GM21717 (cell line): ENCODE results near the gene DCBLD2.

Experiments
- ATAC-seq: cut with Tn5 transposase; IDR thresholded peaks from one replicate; pipeline ENCODE4 v1.9.1; 2021; ENCODE audit warnings: mild to moderate bottlenecking, moderate library complexity; ENCODE audit not compliant: unreplicated experiment

Gene DCBLD2, protein sequence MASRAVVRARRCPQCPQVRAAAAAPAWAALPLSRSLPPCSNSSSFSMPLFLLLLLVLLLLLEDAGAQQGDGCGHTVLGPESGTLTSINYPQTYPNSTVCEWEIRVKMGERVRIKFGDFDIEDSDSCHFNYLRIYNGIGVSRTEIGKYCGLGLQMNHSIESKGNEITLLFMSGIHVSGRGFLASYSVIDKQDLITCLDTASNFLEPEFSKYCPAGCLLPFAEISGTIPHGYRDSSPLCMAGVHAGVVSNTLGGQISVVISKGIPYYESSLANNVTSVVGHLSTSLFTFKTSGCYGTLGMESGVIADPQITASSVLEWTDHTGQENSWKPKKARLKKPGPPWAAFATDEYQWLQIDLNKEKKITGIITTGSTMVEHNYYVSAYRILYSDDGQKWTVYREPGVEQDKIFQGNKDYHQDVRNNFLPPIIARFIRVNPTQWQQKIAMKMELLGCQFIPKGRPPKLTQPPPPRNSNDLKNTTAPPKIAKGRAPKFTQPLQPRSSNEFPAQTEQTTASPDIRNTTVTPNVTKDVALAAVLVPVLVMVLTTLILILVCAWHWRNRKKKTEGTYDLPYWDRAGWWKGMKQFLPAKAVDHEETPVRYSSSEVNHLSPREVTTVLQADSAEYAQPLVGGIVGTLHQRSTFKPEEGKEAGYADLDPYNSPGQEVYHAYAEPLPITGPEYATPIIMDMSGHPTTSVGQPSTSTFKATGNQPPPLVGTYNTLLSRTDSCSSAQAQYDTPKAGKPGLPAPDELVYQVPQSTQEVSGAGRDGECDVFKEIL

DNA sequence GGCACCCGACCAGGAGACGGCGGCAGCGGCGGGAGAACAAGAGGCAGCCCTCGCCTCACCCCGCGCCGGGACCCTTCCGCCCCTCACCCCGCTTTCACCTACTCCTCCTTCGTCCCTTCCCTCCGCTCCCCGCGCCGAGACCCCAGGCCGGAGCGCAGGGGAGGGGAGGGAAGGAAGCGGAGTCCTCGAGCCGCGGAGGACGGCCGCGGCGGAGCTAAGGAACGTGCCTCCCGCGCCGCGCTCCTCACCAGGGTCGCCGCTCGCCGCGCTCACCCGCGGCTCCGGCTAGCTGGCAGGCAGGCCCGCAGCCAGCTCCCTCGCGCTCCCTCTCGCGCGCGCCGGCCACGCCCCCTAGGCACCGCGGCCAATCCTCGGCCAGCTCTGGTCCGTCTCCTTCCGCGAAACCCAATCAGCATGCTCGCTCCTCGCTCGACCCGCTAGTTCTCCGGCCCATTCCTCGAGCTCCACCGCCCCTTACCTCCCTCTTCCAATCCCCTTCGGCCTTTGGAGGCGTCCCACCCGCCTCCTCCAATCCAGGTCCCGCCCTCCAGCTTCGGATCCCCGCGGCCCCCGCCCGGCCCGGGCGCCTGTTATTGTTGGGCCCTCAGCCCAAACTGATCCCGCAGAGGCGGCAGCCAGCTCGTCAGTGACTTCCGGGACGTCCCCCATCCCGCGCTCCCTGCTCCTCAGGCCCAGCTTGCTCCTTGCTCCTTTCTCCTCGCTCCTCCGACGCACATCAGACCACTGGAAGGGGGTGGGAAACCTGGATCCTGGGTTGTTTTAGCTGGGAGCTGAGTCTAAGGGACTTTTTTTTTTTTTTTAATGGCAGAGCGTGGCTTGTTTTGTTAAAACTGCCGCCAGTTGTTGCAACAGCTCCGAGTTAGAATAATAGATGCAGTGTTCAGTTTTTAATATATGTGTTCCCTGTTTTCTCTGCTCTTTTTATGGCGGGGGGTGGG is at the start of gene DCBLD2:
Gene DCBLD2 (minus strand): TSS at position 304 of the 959 bp plus-strand sequence. CDS start 369 bp downstream, outside the sequence.
- ATAC-seq = peak; percentile 100

DNA sequence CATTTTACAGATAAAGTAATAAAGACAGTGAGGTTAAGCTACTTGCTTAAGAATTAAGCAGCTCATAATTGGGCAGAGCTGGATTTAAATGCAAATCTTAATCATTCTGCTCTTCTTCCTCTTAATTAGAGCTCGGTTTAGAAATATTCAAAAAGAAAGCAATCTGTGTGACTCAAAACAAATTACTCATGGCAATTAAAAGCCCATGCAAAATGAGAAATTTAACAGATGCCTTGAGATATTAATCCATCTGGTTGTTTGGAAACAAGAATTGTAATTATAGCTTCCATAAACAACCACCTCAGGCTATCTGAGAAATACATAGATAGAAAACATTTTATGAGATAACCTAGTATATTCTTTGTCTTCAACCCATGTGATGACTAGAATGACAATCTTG is 44.2 kb upstream of the DCBLD2 start:
- ATAC-seq = no peak

DNA sequence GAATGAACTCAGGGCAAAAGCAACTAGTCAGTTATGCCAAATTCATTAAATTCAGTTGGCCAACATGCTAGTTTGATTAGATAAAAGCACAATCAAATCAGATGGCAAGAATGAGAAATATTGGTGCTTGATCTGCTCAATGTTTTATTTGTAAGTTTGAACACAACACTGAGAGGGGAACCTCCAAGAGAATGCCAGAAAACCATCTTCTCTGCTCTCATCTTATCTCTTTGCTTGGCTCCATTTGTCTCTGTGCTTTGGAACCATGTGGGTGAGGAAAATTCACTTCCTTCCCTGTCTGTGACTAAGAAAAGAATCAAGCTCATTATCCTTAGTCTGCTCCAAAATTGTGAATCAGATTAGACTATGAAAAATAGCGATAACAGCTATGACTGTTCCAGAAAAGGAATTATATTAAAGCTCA is 43.6 kb upstream of the DCBLD2 start:
- ATAC-seq = no peak

DNA sequence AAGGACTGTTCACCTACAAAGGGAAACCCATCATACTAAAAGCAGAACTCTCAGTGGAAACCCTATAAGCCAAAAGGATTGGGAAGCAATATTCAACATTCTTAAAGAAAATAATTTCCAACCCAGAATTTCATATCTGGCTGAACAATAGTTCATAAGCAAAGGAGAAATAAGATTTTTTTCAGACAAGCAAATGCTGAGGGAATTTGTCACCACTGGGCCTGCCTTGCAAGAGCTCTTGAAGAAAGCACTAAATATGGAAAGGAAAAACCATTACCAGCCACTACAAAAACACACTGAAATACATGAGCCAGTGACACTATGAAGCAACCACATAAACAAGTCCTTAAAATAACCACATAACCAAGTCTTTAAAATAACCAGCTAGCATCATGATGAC is 28.9 kb upstream of the DCBLD2 start:
- no peak for ATAC-seq

DNA sequence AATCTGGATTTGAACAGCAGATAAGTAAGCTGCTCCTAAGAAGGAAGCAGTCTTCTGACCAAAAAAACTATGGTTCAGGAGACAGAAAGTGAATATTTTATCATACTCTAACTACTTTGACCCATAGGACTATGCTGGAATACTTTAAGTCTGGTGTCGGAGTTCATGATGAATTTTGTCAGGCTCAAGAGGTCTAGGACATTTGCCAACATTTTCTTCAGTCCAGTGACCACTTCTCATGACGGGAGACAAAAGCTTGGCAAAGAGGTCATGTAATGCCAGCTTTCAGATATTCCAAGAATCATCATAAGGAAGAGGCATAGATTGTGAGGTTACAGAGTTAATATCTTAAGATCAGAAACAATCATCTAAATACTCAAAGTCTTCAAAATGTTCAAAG is 20.5 kb upstream of the DCBLD2 start:
- ATAC-seq = no peak

DNA sequence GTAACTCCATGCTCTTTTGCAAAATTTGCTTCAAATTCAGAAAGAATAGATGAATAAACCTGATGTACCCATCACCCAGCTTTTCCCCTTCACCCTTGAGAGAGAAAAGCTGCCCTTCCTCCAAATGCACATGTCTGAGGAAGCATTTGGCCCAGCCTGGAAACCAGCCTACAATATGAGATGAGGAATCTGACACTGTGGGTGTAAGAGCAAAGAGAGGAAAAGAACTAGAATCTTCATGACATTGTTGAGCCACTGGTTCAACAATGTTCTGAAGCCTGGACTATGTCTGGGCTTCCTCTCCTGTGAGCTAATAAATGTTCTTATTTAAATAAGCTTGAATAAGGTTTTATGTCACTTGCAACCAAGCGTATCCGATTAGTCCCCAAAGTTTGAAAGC is 18.7 kb upstream of the DCBLD2 start:
- no peak for ATAC-seq

DNA sequence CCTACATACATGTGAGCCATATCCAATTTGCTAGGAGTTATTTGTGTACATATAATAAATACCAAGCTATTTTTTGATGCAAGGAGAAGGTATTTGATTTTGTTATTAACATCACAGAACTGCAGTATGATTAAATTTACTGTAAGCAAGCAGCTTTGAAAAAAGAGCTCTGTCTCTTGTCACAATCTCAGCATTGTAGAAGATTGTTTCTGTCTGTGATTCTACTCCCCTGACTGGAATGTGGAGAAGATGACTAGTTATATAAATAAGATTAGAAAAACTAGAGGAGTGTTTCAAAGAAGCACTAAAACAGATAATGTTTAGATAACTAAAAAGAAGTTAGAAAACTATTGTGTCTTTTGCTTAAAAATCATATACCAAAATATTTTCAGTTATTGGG is 17.1 kb upstream of the DCBLD2 start:
- no peak for ATAC-seq

DNA sequence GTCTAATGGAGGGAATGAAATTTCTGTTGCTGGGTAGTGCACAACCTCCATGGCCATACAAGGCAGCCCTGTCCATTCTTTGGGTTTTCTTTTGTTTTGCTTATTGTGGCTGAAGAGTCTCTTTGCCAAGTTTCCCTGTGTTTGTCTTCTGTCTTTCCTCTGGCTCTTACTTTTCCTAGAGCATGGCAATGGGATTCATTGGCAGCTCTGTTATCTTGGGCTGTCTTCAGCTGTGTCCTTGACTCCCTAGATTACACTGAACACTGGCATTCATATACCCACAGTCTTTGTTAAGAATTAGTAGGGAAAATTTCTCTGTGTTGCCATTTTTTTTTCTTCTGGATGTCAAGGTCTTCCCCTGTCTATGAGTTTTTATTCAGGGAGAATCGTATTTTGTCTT is 16.1 kb upstream of the DCBLD2 start:
- no peak for ATAC-seq

DNA sequence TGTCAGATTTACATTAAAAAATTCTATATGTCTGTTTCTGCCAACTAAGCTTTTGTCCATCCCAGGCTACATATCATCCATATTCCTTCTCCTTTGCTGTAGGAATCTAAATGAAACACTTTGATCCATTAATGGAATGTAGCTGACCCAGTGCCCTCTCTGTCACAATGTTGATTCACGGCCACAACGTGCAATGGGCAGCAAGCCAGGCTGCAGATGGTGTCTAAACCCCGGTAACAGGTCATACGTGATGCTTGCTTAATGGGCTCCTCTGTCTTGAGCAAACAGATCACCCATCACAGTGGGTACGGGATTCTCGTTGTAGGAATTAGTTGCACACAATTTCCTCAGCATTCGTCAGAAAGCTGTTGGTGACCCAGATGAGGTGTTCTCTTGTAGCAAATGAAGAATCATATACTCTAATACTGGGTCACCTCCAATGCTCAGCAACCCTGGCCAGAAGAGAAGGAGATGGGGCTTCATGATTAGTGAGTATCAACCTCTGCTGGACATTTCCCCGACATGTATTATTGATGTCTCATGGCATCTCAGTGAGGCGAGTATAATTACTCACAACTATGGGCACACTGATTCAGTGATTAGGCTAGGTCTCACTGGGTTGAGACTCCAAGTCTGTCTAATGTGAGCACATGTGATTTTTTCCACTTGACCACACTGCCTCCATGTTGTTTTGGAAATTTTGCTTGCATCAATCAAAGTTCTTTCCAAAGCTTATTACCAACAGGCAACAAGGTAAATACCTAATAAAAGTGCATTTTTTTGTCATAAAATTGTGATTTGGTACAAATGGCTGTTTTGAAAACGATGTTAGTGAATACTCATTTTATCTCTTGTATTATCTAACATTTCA is 12.9 kb upstream of the DCBLD2 start:
- ATAC-seq = no peak

DNA sequence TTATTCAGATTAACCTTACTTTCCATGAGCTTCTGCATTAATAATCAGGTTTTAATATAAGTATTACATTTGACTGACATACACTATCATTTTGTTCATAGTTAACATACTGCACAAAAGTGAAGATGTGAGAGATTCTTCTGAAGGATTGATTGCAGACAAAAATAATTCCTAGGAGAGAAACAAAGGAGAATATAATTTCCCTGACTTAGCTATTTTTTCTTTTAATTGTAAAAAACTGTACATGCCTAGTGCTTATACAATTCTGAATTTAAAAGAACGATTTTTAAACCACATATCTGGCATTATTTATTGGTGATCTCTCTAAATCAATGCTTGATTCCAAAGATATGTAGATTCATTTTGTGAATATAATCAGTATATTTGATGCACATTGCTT is 11.0 kb upstream of the DCBLD2 start:
- ATAC-seq = no peak

DNA sequence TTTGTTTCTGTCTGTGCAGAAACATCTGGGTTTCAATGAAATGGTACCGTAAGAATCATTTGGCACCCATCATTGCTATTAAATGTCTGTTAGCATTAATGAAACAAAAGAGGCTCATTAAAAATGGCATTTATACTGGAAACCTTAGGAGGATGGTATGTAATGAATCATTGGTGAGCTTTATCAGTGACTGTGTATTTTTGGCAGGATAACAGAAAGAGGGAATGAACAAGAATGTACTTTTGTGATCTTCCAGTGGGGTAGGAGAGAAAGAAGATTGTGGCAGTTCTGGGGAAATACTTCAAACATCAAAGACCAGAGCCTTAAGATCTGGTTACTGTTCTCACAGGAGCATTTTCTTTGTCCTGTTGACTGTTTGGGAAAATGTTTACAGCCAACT is 4.7 kb upstream of the DCBLD2 start:
- ATAC-seq = no peak

DNA sequence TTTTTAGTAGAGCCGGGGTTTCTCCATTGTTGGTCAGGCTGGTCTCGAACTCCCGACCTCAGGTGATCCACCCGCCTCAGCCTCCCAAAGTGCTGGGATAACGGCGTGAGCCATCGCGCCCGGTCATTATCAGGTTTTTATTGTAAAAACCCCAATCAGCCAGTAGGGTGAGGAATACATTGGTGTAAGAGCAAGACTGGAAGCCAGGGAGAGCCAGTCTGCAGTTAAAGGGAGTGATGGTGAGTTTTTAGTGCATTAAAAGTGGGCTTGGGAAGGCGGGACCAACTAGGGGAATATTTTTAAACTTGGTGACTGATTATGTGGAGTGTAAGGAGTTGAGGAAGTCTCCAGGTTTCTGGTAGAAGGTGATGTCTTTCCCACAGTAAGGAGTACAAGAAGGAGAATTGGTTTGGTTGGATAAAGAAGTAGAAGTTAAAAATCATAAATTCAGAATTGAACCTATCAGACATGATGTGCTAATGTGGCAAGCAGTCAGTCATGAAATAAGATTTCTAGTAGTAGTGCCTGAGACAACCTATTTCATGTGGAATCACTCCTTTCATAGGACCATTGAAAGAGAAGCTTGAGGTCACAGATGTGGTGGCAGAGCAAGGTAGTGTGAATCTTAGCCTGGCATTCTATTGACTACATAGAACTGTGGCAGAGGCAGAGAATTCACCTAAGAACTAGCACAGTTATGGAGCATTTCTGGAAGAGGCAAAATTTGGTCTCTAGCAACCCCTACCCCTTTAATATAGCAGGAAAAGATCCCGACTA is 2.4 kb upstream of the DCBLD2 start:
- ATAC-seq = no peak

DNA sequence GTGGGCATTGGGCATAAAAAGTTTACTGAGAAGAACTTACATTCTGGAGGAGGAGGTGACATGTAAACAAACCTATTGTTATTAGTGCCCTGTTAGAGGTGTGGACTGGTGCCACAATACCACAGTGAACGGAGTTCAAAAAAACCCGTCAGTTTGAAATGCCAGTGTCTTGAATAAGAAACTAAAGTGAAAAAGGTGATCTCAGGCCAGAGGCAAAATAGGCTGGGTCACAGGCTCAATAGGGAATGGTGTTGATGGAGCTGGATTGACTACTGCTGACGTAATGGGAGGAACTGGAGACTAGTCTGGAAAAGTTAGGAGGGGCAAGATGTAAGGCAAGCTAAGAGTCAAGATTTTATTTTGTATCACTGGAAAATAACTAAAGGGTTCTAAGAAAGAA is 1.6 kb upstream of the DCBLD2 start:
- no peak for ATAC-seq

DNA sequence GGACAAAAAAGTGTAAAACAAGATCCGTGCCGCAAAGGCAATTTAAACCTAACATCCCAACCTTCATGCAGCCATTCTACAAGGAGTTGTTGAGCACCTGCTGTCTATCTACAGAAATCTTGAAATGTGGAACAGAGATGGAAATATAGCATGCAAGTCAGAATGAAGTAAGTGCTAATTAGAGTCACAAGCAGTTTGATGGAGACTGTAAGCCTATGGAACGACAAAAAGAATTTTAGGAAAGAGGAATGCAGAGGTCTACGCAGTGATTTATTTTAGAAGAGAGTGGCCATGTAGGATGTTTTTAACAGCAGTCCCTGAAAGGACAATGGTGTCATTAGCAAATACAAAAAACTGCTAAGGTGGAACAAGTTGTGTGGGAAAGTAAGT is 851 bp upstream of the DCBLD2 start:
- ATAC-seq = no peak

DNA sequence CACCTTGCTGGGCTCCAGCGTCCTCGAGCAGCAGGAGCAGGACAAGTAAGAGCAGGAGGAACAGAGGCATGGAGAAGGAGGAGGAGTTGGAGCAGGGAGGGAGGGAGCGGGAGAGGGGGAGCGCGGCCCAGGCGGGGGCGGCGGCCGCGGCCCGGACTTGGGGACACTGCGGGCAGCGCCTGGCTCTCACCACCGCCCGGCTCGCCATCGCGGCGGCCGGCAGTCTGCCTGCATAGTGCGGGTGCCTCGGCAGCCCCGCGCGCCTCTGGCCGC is 440 bp downstream of the DCBLD2 start:
- peak; percentile 19 for ATAC-seq

DNA sequence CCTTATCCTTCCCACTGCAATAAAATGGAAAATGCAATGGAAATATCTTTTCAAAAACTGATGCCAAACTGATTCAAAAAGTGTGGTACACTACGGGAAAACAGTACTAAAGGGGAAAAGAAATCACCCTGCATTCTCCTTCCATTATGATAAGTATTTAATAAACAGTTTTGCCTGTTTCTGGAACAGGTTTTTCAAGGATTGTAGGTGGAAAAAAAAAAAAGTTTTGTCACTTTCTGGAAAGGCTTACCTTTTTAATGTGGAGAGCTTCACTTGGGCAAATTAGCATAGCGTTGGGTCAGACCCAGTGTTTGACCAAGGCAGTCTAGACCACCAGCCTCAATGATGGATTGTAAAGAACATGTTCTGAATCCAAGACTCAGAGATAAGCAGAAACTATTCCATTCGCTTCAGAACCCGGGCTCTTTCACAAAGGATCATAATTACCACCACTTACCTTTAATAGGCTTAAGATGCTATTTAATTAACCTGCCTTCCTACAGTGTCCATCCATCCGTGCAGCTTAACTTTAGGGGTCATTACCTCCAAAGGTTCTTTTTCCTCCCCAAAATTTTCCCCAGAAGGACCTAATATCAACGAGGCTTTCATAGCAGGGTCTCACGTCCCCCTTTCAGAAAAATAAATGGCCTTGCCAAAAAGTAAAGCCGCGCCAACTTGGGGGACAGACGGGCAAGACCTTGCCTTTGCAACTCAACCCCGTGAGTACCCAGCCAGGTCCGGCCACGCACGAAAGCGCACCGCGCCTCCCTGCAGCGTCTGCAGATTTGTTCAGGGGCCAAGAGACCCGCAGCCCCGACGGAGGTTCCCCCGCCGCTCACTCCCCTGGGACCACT is 1.0 kb downstream of the DCBLD2 start:
- no peak for ATAC-seq

DNA sequence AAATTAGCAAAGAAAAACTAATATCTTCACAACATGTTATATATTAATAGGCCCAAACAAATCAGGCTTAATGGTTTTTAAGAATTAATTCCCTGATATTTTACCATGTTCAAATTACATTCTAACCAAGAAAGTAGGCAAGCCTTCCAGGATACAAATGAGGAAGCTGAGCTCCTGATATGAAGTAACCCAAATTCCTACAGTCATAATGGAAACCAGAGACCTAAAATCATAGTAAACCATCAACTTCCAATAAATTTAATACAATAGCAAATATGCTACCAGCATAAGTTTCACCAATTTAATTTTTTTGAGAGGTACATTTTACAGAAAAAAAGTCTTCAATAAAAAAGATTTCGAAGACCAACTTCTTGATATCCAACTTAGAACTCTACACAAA is 3.8 kb downstream of the DCBLD2 start:
- ATAC-seq = no peak

DNA sequence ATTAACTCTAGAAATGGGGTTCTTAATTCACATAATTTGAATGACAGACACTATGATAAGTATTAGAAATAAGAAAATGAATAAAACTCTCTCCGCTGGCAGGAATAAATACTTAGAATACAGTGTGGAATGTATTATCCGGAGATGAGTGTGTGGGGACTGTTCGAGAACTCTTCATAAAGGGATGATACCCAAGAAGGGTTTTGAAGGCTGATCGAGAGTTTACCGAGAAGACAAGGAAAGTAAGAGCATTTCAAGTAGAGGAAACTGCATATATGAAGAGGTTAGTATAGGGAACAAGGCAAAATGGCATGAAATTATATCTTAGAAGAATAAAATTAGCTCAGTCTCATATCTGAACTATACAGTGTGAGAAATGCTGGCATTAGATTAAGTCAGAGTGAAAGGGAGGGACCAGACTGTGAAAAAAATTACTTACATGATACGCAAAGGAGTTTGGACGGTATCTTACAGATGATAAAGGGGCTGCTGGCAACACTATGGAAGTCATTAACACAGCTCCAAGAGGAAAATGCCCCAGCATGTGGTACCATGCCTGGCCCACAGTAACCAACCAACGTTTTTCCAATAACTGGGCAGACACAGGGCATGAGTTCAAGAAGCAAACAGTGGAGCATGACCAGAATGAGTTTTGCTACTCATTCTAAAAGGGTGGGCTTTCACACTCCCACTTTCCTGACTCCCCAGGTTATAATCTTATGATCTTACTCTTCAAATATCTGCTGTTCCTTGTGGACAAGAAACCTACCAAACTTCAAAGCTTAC is 6.5 kb downstream of the DCBLD2 start:
- ATAC-seq = no peak
